ENCODE data around the gene SLC30A3. TPM values are rescaled to one million over a fixed set of nuclear protein-coding genes. Genes with fewer than 3 reads are reported as not detected.
A peak's percentile ranks its signal among the peaks of the same experiment; 100 is the strongest.

The SLC30A3 gene
- total and polyA plus RNA-seq, 10 of the 15 experiments (the other 5 are each of a cell fraction or from before 2014, with no cell fraction given), result 0.23 TPM; not detected in 9

DNA sequence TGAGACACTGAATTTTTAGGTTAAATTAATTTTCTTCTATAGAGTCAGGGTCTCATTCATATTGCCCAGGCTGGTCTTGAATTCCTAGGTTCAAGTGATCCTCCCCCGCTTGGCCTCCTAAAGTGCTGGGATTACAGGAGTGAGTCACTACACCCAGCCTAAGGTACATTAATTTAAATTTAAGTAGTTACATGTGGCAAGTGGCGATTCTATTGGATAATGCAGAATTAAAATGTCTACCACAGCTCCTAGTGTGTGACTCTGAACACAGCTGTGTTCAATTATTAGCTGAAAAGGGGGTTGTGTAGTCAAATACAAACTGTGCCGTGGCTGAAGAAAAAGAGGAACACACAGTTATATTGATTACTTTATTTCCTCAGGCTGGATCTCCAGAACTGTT, 47.9 kb downstream of the SLC30A3 start (continued):
- TF ChIP-seq IKZF1 (conservative IDR thresholded peaks at IDR 0.05) (no peak), CREM (IDR thresholded peaks at IDR 0.05; ENCODE audit: low read depth) (no peak), ZBED1 (IDR thresholded peaks at IDR 0.05; ENCODE audit: borderline replicate concordance) (no peak), YY1 (IDR thresholded peaks at IDR 0.05; ENCODE audit: low read depth, low read length) (no peak), POU2F2 (IDR thresholded peaks at IDR 0.05; ENCODE audit: borderline replicate concordance, low read depth, low read length) (no peak), CBX3 (IDR thresholded peaks at IDR 0.05; ENCODE audit: borderline replicate concordance, low read depth) (no peak), KDM1A (IDR thresholded peaks at IDR 0.05; ENCODE audit: borderline replicate concordance) (no peak), RB1 (IDR thresholded peaks at IDR 0.05; ENCODE audit: borderline replicate concordance) (no peak), CHD2 (IDR thresholded peaks at IDR 0.05; ENCODE audit: borderline replicate concordance, low read depth, low read length) (no peak)
- TF ChIP-seq, protein P1, sequence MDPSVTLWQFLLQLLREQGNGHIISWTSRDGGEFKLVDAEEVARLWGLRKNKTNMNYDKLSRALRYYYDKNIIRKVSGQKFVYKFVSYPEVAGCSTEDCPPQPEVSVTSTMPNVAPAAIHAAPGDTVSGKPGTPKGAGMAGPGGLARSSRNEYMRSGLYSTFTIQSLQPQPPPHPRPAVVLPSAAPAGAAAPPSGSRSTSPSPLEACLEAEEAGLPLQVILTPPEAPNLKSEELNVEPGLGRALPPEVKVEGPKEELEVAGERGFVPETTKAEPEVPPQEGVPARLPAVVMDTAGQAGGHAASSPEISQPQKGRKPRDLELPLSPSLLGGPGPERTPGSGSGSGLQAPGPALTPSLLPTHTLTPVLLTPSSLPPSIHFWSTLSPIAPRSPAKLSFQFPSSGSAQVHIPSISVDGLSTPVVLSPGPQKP (IDR thresholded peaks at IDR 0.05; ENCODE audit: low read depth, low read length), result no peak

DNA sequence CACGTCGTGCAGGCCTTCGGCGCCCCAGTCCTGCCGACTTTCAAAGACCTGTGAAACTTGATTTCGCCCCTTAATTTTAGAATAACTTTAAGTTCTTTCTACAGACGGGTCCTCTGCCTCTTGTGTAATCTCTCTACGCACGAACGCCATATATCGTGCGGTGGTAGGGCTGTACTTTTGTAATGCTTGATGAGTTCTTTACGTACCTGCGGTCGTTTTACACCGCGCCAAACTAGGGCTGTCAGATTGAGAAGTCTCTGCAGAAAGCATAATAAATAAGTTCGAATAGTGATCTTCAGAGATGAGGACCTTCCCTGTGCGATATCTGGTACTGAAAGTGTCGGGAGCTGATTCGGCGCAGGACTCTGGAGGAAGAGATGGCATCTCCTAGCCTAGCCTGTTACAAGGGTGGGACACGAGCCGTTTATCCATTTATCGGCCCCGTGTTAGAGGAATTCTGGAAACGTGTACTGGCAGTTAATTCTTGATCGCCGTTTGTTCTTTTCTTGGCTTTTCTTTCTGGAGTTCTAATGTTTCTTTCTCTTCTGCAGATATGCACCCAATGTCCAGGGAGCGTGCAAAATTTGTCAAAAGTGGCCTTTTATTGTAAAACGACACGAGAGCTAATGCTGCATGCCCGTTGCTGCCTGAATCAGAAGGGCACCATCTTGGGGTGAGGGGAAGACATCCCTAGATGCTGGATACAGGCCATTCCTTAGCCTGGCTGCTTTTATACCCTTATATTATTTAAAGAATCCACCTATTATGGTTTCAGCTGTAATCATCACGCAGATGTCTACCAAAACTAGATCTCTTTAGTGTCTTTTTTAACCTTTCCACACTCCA, 50.0 kb downstream of the SLC30A3 start:
- DNase-seq (ENCODE audit: low read depth, low spot score) (no peak), FAIRE-seq (no peak), ATAC-seq (peak; percentile 42)
- ChIA-PET CTCF (interaction anchor here (0.6 to 1.2 kb wide), 4 partner anchors 19 to 159 kb away, joined by 3 read pairs; partner anchors contain the start of gene MPV17), RAD21 (ENCODE audit: unreplicated experiment) (interaction anchor here (1.4 kb wide), 1 partner anchor 162 kb away, joined by 4 read pairs; no protein-coding TSS in a partner anchor), SMC1A (ENCODE audit: uncharacterized antibody, unreplicated experiment) (interaction anchor here (0.6 kb wide), 1 partner anchor 1273 kb away, joined by 3 read pairs; no protein-coding TSS in a partner anchor), POLR2A (interaction anchor here (0.5 to 1.0 kb wide), 3 partner anchors 47 to 1440 kb away, joined by 3 to 4 read pairs (median 3); partner anchors contain the start of gene PREB)
- TSS peak; percentile 67 for BruUV-seq (replicated peaks)
- H3K9me3 ChIP-seq (replicated peaks; ENCODE audit: control insufficient read depth, insufficient read depth, low read length), result no peaks in the 10 kb centered on the region
- peaks cover 51% of the 10 kb centered on the region for H3K79me2 ChIP-seq (ENCODE audit: control insufficient read depth, insufficient read depth, low read length)
- intact Hi-C loops (cut with micrococcal nuclease; ENCODE audit: unreplicated experiment), result loop anchor here (10.0 kb wide), 1 partner anchor 142 kb away; the partner anchor contains the start of gene GTF3C2
- H3K4me3 ChIP-seq, result peak overlapping the region; percentile 70
- peak overlapping the region; percentile 96 for H3K9ac ChIP-seq (ENCODE audit: control insufficient read depth, insufficient read depth, low read length)
- peak overlapping the region; percentile 84 for H3K4me2 ChIP-seq (ENCODE audit: control insufficient read depth, insufficient read depth)
- H3K27me3 ChIP-seq (replicated peaks in 1 of 2; ENCODE audit: control insufficient read depth in 2 of 2, insufficient read depth in 2 of 2, low read length in 1 of 2), result no peaks in the 10 kb centered on the region
- H4K20me1 ChIP-seq (ENCODE audit: control insufficient read depth, insufficient read depth), result no peaks in the 10 kb centered on the region
- H2AFZ ChIP-seq (ENCODE audit: control insufficient read depth, low read depth, low read length), result peak overlapping the region; percentile 93
- in situ Hi-C loops (cut with MboI), result no loop called here
- peaks cover 0 to under 1% of the 10 kb centered on the region in 2 experiments; a peak in 3 of 4 replicates for H3K36me3 ChIP-seq (ENCODE audit: control insufficient read depth in 2 of 2, insufficient read depth in 2 of 2, low read length in 1 of 2)
- 3% methylated on average over 34 of the region's 34 CpGs for WGBS (ENCODE audit: insufficient coverage, insufficient replicate concordance, low lambda C conversion rate, missing lambda C conversion rate)
- H3K4me1 ChIP-seq (ENCODE audit: control insufficient read depth, insufficient read depth, low read length), result peaks cover 10% of the 10 kb centered on the region; the same call in 1 of the 2 replicates
- peak overlapping the region; percentile 94 for H3K27ac ChIP-seq (ENCODE audit: control insufficient read depth, insufficient read depth)
- TF ChIP-seq NBN (IDR thresholded peaks at IDR 0.05) (no peak), RELA (IDR thresholded peaks at IDR 0.05; ENCODE audit: borderline replicate concordance, partially characterized antibody) (no peak), IRF4 (IDR thresholded peaks at IDR 0.05; ENCODE audit: low read depth, low read length) (no peak), STAT3 (IDR thresholded peaks at IDR 0.05; ENCODE audit: low read depth, low read length) (no peak), GABPA (IDR thresholded peaks at IDR 0.05; ENCODE audit: low read depth) (no peak), KLF5 (IDR thresholded peaks at IDR 0.05; ENCODE audit: partially characterized antibody) (no peak), LARP7 (IDR thresholded peaks at IDR 0.05) (peak; percentile 4; the same call in 1 of the 2 replicates), POLR2AphosphoS5 (IDR thresholded peaks at IDR 0.05; ENCODE audit: low read length) (no peak; the same call in 1 of the 2 replicates)
- TF ChIP-seq, protein P2, sequence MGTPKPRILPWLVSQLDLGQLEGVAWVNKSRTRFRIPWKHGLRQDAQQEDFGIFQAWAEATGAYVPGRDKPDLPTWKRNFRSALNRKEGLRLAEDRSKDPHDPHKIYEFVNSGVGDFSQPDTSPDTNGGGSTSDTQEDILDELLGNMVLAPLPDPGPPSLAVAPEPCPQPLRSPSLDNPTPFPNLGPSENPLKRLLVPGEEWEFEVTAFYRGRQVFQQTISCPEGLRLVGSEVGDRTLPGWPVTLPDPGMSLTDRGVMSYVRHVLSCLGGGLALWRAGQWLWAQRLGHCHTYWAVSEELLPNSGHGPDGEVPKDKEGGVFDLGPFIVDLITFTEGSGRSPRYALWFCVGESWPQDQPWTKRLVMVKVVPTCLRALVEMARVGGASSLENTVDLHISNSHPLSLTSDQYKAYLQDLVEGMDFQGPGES (IDR thresholded peaks at IDR 0.05), result no peak
- TF ChIP-seq, protein P3, sequence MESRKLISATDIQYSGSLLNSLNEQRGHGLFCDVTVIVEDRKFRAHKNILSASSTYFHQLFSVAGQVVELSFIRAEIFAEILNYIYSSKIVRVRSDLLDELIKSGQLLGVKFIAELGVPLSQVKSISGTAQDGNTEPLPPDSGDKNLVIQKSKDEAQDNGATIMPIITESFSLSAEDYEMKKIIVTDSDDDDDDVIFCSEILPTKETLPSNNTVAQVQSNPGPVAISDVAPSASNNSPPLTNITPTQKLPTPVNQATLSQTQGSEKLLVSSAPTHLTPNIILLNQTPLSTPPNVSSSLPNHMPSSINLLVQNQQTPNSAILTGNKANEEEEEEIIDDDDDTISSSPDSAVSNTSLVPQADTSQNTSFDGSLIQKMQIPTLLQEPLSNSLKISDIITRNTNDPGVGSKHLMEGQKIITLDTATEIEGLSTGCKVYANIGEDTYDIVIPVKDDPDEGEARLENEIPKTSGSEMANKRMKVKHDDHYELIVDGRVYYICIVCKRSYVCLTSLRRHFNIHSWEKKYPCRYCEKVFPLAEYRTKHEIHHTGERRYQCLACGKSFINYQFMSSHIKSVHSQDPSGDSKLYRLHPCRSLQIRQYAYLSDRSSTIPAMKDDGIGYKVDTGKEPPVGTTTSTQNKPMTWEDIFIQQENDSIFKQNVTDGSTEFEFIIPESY (IDR thresholded peaks at IDR 0.05), result no peak

Measured in GM12878 (cell line).